Right atrium auricular region (tissue), 2 donors: ENCODE measurements around the gene MAPK8IP2. TPM values are rescaled to one million over a fixed set of nuclear protein-coding genes. Genes with fewer than 3 reads are reported as not detected.

ENCODE experiments used
- DNase-seq: peaks from one replicate; pipeline ENCODE4 v3.0.0-alpha.2; 2019; ENCODE audit warnings: low spot score
- H3K27ac ChIP-seq, 2 donors: fragments of 200-600 bp; sonication (generic); 1 replicate in 1 of 2; 2 replicates in 1 of 2; pipeline ENCODE4 v1.5.1; 2016 to 2019
- H3K27me3 ChIP-seq, 2 donors: fragments of 200-600 bp; sonication (generic); one replicate each; pipeline versions ENCODE4 v1.5.1 to v1.6.0; 2017 to 2019
- H3K36me3 ChIP-seq: fragments of 200-600 bp; sonication (generic); one replicate; pipeline ENCODE4 v1.5.1; 2016
- H3K4me1 ChIP-seq, 2 donors: fragments of 200-600 bp; sonication (generic); one replicate each; pipeline versions ENCODE4 v1.5.1 to v1.6.0; 2017 to 2019
- H3K4me3 ChIP-seq, 2 donors: fragments of 200-600 bp; sonication (generic); 1 replicate in 1 of 2; 2 replicates in 1 of 2; pipeline ENCODE4 v1.5.1; 2017 to 2019; ENCODE audit warnings: mild to moderate bottlenecking in 1 of 2, moderate library complexity in 1 of 2
- H3K9me3 ChIP-seq, 2 donors: fragments of 200-600 bp; sonication (generic); one replicate each; pipeline ENCODE4 v1.5.1; 2019
- CTCF ChIP-seq, 2 donors: fragments of 200-600 bp; sonication (generic); IDR thresholded peaks; one replicate each; pipeline ENCODE4 v1.5.1; 2019; ENCODE audit warnings: antibody characterized with exemption in 2 of 2
- total RNA-seq, 2 donors: library from RNA; depleted of rRNA; stranded (reverse); fragments of >200 nt; gene quantifications; one replicate each; pipeline ENCODE4 v1.1.0, GENCODE V29; 2016

The MAPK8IP2 gene
- total RNA-seq, 2 donors from 2014 or later, result 0.26 to 0.71 TPM

GRCh38 chr22:50610041-50610451 is 9.5 kb downstream of the MAPK8IP2 start:
- DNase-seq, result no peak
- H3K4me1 ChIP-seq, result no peaks in the 10 kb centered on the region
- no peaks in the 10 kb centered on the region for H3K27me3 ChIP-seq
- H3K4me3 ChIP-seq, result no peak overlapping the region
- H3K9me3 ChIP-seq, result no peaks in the 10 kb centered on the region
- TF ChIP-seq CTCF (IDR thresholded peaks at IDR 0.05), result no peak
- H3K36me3 ChIP-seq, result no peaks in the 10 kb centered on the region
- no peak overlapping the region for H3K27ac ChIP-seq

GRCh38 chr22:50610581-50610980 is 10.0 kb downstream of the MAPK8IP2 start:
- H3K4me3 ChIP-seq, result no peak overlapping the region
- DNase-seq, result no peak

GRCh38 chr22:50611341-50612060 is 10.9 kb downstream of the MAPK8IP2 start:
- Histone ChIP-seq H3K4me1 (no peaks in the 10 kb centered on the region), H3K4me3 (no peak overlapping the region), H3K9me3 (no peaks in the 10 kb centered on the region), H3K27ac (no peak overlapping the region), H3K36me3 (no peaks in the 10 kb centered on the region), H3K27me3 (no peaks in the 10 kb centered on the region)
- no peak for TF ChIP-seq CTCF (IDR thresholded peaks at IDR 0.05)
- DNase-seq, result no peak

More at GRCh38 chr22:50610581-50610980, 10.0 kb downstream of the MAPK8IP2 start:
- Histone ChIP-seq H3K27me3 (no peaks in the 10 kb centered on the region), H3K9me3 (no peaks in the 10 kb centered on the region), H3K36me3 (no peaks in the 10 kb centered on the region), H3K27ac (no peak overlapping the region), H3K4me1 (no peaks in the 10 kb centered on the region)
- TF ChIP-seq CTCF (IDR thresholded peaks at IDR 0.05), result no peak

GRCh38 chr22:50612168-50612527 is 11.6 kb downstream of the MAPK8IP2 start:
- no peaks in the 10 kb centered on the region for H3K27me3 ChIP-seq
- DNase-seq, result no peak
- TF ChIP-seq CTCF (IDR thresholded peaks at IDR 0.05), result no peak

GRCh38 chr22:50612528-50613221 is 12.1 kb downstream of the MAPK8IP2 start:
- Histone ChIP-seq H3K9me3 (no peaks in the 10 kb centered on the region), H3K27ac (no peak overlapping the region), H3K4me3 (no peak overlapping the region), H3K4me1 (no peaks in the 10 kb centered on the region), H3K36me3 (no peaks in the 10 kb centered on the region), H3K27me3 (no peaks in the 10 kb centered on the region)
- no peak for DNase-seq
- TF ChIP-seq CTCF (IDR thresholded peaks at IDR 0.05), result no peak

More at GRCh38 chr22:50612168-50612527, 11.6 kb downstream of the MAPK8IP2 start:
- no peak overlapping the region for H3K27ac ChIP-seq
- H3K36me3 ChIP-seq, result no peaks in the 10 kb centered on the region
- no peak overlapping the region for H3K4me3 ChIP-seq
- H3K4me1 ChIP-seq, result no peaks in the 10 kb centered on the region
- H3K9me3 ChIP-seq, result no peaks in the 10 kb centered on the region
